Skeletal muscle tissue (tissue), 4 donors: ENCODE results near the gene PRAC1. TPM values are rescaled to one million over a fixed set of nuclear protein-coding genes. Genes with fewer than 3 reads are reported as not detected.
"Not testable (repeated sequence)": the region's sequence is repeated elsewhere in the genome, so short reads cannot be mapped to it uniquely, and the experiment has no call there.

Experiments
- H3K27ac ChIP-seq: one replicate; pipeline ENCODE4 v1.7.0; 2013; ENCODE audit warnings: mild to moderate bottlenecking, low read depth, low read length, inconsistent platforms
- H3K27me3 ChIP-seq, 3 donors: one replicate each; pipeline ENCODE4 v1.7.0; 2013; ENCODE audit warnings: low read length in 3 of 3; ENCODE audit not compliant: control insufficient read depth in 3 of 3, insufficient read depth in 3 of 3
- H3K36me3 ChIP-seq, 3 donors: one replicate each; pipeline ENCODE4 v1.7.0; 2013; ENCODE audit warnings: low read length in 3 of 3; ENCODE audit not compliant: control insufficient read depth in 3 of 3, insufficient read depth in 3 of 3
- H3K4me1 ChIP-seq, 3 donors: one replicate each; pipeline ENCODE4 v1.7.0; 2013; ENCODE audit warnings: low read length in 3 of 3, mild to moderate bottlenecking in 3 of 3; ENCODE audit not compliant: control insufficient read depth in 3 of 3, insufficient read depth in 3 of 3
- H3K4me3 ChIP-seq, 3 donors: one replicate each; pipeline ENCODE4 v1.7.0; 2013; ENCODE audit warnings: low read length in 3 of 3
- H3K9ac ChIP-seq, 3 donors: one replicate each; pipeline ENCODE4 v1.7.0; 2013; ENCODE audit warnings: low read length in 3 of 3, mild to moderate bottlenecking in 3 of 3, moderate library complexity in 2 of 3, low read depth in 1 of 3
- H3K9me3 ChIP-seq, 3 donors: one replicate each; pipeline ENCODE4 v1.7.0; 2013; ENCODE audit warnings: low read length in 3 of 3; ENCODE audit not compliant: control insufficient read depth in 3 of 3
- total RNA-seq: library from RNA; depleted of rRNA; stranded (reverse); fragments of >200 nt; gene quantifications from one replicate; pipeline ENCODE4 v1.2.3, GENCODE V29; 2014
- donor health status: Osteomylitis.

The PRAC1 gene
- total RNA-seq, 1 donor from 2014 or later, result not detected

GRCh38 chr17:48720266-48721008 is 1.9 kb downstream of the PRAC1 start:
- H3K27me3 ChIP-seq, result peaks cover 90 to 96% (median 92%) of the 10 kb centered on the region in 3 donors
- H3K36me3 ChIP-seq, result no peaks in the 10 kb centered on the region
- H3K4me3 ChIP-seq, result no peak overlapping the region
- peaks cover 10 to 24% (median 19%) of the 10 kb centered on the region in 3 donors for H3K4me1 ChIP-seq
- H3K9me3 ChIP-seq, result no peaks in the 10 kb centered on the region
- no peak overlapping the region for H3K9ac ChIP-seq
- no peak overlapping the region for H3K27ac ChIP-seq

DNA sequence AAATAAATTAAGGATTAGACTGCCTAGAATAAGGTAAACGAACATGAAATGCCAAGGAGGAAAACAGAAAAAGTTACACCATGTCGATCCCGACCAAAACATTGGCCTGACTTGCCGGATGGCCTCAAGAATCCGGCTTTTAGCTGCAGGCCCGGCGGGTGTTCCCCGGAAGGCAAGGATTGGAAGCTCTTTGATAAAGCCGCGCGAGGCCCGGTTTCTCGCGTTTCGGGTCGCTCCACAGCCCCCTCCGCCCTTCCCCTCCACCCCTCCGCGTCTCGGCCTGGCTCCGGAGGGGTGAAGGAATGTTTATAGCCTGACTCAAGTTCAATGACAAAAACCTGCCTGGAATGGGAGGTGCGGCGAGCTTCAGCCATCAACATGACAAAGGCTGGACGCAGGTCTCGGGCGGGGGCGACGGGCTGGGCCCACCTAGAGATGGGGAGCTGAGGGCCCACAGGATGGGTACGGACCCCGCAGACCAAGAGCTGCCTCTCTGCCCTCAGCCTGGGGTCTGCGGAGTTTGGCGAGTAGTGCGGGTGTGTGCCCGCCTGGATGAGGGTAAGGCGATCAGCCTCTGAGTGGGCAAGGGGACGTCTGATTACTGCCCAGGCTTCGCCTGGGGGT is 2.6 kb downstream of the PRAC1 start:
- H3K27ac ChIP-seq, result no peak overlapping the region
- peaks cover 86 to 96% (median 90%) of the 10 kb centered on the region in 3 donors for H3K27me3 ChIP-seq
- H3K36me3 ChIP-seq, result no peaks in the 10 kb centered on the region
- peak overlapping the region in 1 of 3 donors; percentile 29 for H3K4me3 ChIP-seq
- peaks cover 4 to 18% (median 15%) of the 10 kb centered on the region in 3 donors for H3K4me1 ChIP-seq
- no peaks in the 10 kb centered on the region for H3K9me3 ChIP-seq
- H3K9ac ChIP-seq, result peak overlapping the region in 1 of 3 donors; percentile 54

- Histone ChIP-seq H3K36me3 (no peaks in the 10 kb centered on the region), H3K9ac (peak overlapping the region in 1 of 3 donors; percentile 54), H3K4me1 (peaks cover 4 to 12% (median 11%) of the 10 kb centered on the region in 3 donors), H3K27ac (no peak overlapping the region), H3K9me3 (no peaks in the 10 kb centered on the region), H3K27me3 (peaks cover 82 to 94% (median 88%) of the 10 kb centered on the region in 3 donors), H3K4me3 (peak overlapping the region in 1 of 3 donors; percentile 49)
Observed at GRCh38 chr17:48718761-48719641, 3.3 kb downstream of the PRAC1 start.

DNA sequence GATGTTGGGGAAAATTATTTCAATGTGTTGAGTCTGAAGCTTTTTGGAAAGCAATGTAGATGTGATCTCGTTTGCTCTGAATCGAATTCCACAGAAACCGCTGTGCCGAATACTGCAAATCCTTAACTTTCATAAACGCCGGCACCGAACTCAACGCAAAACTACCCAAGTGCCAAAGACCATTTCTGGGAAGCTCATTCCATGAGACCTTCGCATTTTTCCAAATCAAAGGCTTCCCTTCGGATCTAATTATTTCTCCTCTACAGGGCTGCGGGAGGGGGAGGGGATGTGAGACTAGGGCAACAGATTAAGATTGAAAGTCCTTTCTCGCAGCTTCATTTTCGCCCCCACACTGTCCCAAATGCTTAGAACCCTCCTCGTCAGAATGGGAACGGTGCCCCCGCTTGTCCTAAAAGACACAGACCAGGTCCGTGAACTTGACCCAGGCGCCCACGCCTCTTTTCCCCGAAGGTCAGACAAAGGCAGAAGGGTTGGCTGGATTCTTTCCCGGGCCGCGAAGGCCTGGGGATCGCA is 4.0 kb downstream of the PRAC1 start:
- Histone ChIP-seq H3K36me3 (no peaks in the 10 kb centered on the region), H3K27ac (no peak overlapping the region), H3K9ac (peak overlapping the region in 1 of 3 donors; percentile 54), H3K4me3 (peak overlapping the region in 1 of 3 donors; percentile 49), H3K27me3 (peaks cover 75 to 94% (median 88%) of the 10 kb centered on the region in 3 donors), H3K9me3 (no peaks in the 10 kb centered on the region), H3K4me1 (peaks cover 4 to 12% (median 10%) of the 10 kb centered on the region in 3 donors)

GRCh38 chr17:48717367-48718226 is 4.7 kb downstream of the PRAC1 start:
- Histone ChIP-seq H3K27ac (no peak overlapping the region), H3K27me3 (peaks cover 72 to 94% (median 86%) of the 10 kb centered on the region in 3 donors), H3K9me3 (no peaks in the 10 kb centered on the region), H3K9ac (no peak overlapping the region), H3K36me3 (no peaks in the 10 kb centered on the region), H3K4me1 (peaks cover 4 to 12% (median 10%) of the 10 kb centered on the region in 3 donors), H3K4me3 (no peak overlapping the region)

- Histone ChIP-seq H3K27me3 (peaks cover 69 to 92% (median 85%) of the 10 kb centered on the region in 3 donors), H3K4me1 (peaks cover 4 to 12% (median 10%) of the 10 kb centered on the region in 3 donors)
- not testable (repeated sequence) for H3K27ac ChIP-seq, H3K9ac ChIP-seq, H3K36me3 ChIP-seq, H3K4me3 ChIP-seq, H3K9me3 ChIP-seq
Observed at GRCh38 chr17:48716549-48716948, 5.8 kb downstream of the PRAC1 start.

DNA sequence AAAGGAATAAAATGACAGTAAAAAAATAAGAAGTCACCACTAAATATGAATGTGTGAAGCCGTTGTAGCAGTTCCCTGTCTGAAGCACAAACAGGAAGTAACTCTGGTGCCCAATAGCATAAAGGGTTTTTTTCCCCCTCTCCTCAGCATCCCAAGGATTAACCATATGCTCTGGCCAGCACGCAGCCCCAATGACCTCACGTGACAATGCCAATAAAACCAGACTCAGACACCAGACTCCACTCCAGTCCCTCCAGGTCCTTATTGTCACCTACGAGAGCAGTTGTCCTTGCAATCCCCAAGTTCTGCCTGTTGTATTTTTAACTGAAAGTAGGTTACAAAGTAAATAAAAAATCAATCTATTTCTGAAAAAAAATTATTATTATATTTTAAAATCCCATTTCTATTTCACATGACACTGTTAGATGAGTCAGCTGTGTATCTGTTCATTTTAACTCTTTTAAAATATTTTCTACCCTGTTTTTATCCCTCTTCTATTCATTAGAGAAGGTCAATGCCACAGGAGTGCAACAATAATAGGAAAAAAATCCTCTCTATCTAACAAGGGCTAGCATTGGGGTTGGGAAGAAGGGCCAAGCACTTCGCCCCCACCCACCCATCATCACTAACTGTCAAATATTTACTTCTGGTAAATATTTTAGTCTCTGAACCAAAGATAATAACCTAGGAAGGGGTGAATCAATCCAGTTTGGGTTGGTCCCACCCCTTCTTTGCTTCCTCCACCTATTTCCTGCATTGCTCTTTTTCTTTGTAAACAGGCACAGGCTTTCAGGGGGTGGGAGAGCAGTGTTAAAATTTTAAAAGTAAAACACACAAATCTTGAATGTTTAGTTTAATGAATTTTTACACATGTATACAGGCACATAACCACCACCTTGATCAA is 6.6 kb downstream of the PRAC1 start:
- H3K36me3 ChIP-seq, result no peaks in the 10 kb centered on the region
- peaks cover 4 to 12% (median 10%) of the 10 kb centered on the region in 3 donors for H3K4me1 ChIP-seq
- peaks cover 69 to 91% (median 84%) of the 10 kb centered on the region in 3 donors for H3K27me3 ChIP-seq
- no peak overlapping the region for H3K9ac ChIP-seq
- H3K4me3 ChIP-seq, result no peak overlapping the region
- no peak overlapping the region for H3K27ac ChIP-seq
- H3K9me3 ChIP-seq, result no peaks in the 10 kb centered on the region

DNA sequence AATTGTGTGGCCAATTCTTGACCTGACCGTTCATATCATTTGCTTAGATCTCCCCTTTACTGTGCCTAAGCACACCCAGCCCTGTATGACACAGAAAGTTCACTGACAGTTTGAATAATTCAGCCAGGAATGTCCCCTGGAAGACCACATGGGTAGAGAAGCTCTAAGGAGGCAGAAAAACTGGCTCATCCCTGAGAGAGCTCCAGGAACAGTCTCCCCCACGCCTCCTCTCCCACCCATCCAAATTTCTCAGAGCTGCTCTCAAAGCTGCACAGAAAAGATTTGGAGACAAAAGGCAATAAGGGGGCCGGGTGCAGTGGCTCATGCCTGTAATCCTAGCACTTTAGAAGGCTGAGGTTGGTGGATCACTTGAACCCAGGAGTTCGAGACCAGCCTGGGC is 11.2 kb downstream of the PRAC1 start:
- Histone ChIP-seq H3K9me3 (no peaks in the 10 kb centered on the region), H3K9ac (no peak overlapping the region), H3K27ac (no peak overlapping the region), H3K4me3 (no peak overlapping the region), H3K4me1 (no peaks in the 10 kb centered on the region), H3K27me3 (peaks cover 56 to 77% (median 75%) of the 10 kb centered on the region in 3 donors), H3K36me3 (no peaks in the 10 kb centered on the region)
